PC-3 (cell line): Measurements from ENCODE around the gene KIF4B. TPM values are rescaled to one million over a fixed set of nuclear protein-coding genes. Genes with fewer than 3 reads are reported as not detected.

Experiments used
- ATAC-seq: fragments of 200-7000 bp; cut with Tn5 transposase; 2 replicates; pipeline ENCODE4 v1.9.1; 2020; ENCODE audit warnings: mild to moderate bottlenecking, moderate library complexity
- BruUV-seq: library from RNA; stranded (reverse); fragments of 400-500 nt; replicated peaks from 2 replicates; lab custom pipeline; 2021; lab: Mats Ljungman, UMichigan
- CTCF ChIA-PET: fragments of 300-600 bp; sonication (Branson Sonifier 250); formaldehyde crosslinking; loops from one replicate; lab custom pipeline; 2022; ENCODE audit warnings: antibody characterized with exemption; lab: Charles Lee
- POLR2A ChIA-PET: fragments of 300-600 bp; sonication (Branson Sonifier 250); formaldehyde crosslinking; loops from one replicate; lab custom pipeline; 2022; ENCODE audit warnings: antibody characterized with exemption; ENCODE audit not compliant: unreplicated experiment; lab: Charles Lee
- DNase-seq: peaks from one replicate; pipeline ENCODE4 v3.0.0-alpha.2; 2015
- H2AFZ ChIP-seq: fragments of 300-600 bp; sonication (generic); 2 replicates; pipeline ENCODE4 v1.6.0; 2016; ENCODE audit warnings: antibody characterized with exemption, low read length
- H3F3A ChIP-seq: fragments of 300-600 bp; sonication (generic); one replicate; pipeline ENCODE4 v1.6.0; 2017; ENCODE audit warnings: antibody characterized with exemption, low read length, control low read depth, mild to moderate bottlenecking; ENCODE audit not compliant: unreplicated experiment
- H3K27ac ChIP-seq: fragments of 300-600 bp; sonication (generic); 2 replicates; pipeline ENCODE4 v1.5.1; 2016; ENCODE audit warnings: mild to moderate bottlenecking, low read length
- H3K27me3 ChIP-seq: fragments of 300-600 bp; sonication (generic); 2 replicates; pipeline ENCODE4 v1.6.1; 2016; ENCODE audit warnings: low read length, mixed read lengths
- H3K36me3 ChIP-seq: fragments of 300-600 bp; sonication (generic); 2 replicates; pipeline ENCODE4 v1.6.1; 2016; ENCODE audit warnings: low read depth, mixed run types, low read length, mixed read lengths
- H3K4me1 ChIP-seq: fragments of 300-600 bp; sonication (generic); 2 replicates; pipeline ENCODE4 v1.5.1; 2016; ENCODE audit warnings: low read length; ENCODE audit not compliant: insufficient read depth
- H3K4me2 ChIP-seq: fragments of 300-600 bp; sonication (generic); 2 replicates; pipeline ENCODE4 v1.6.0; 2016; ENCODE audit warnings: low read length
- H3K4me3 ChIP-seq: fragments of 300-600 bp; sonication (generic); 2 replicates; pipeline ENCODE4 v1.5.1; 2016; ENCODE audit warnings: mild to moderate bottlenecking, low read length, mixed read lengths
- H3K79me2 ChIP-seq: fragments of 300-600 bp; sonication (generic); 2 replicates; pipeline ENCODE4 v1.6.1; 2017; ENCODE audit warnings: low read length, mixed read lengths
- H3K9ac ChIP-seq: fragments of 300-600 bp; sonication (generic); 2 replicates; pipeline ENCODE4 v1.6.0; 2016; ENCODE audit warnings: mild to moderate bottlenecking, low read length
- H3K9me2 ChIP-seq: fragments of 300-600 bp; sonication (generic); replicated peaks from 2 replicates; pipeline ENCODE4 v1.6.1; 2016; ENCODE audit warnings: mixed run types, low read length, mixed read lengths
- H3K9me3 ChIP-seq: fragments of 300-600 bp; sonication (generic); 2 replicates; pipeline ENCODE4 v1.6.1; 2016; ENCODE audit warnings: low read length, mixed read lengths
- H4K20me1 ChIP-seq: fragments of 300-600 bp; sonication (generic); 2 replicates; pipeline ENCODE4 v1.6.1; 2016; ENCODE audit warnings: low read length, mixed read lengths
- CTCF ChIP-seq: fragments of 300-600 bp; sonication (generic); conservative IDR thresholded peaks from 2 replicates; pipeline ENCODE4 v1.5.1; 2017; ENCODE audit warnings: antibody characterized with exemption, low read depth, mild to moderate bottlenecking, low read length
- EZH2 ChIP-seq: fragments of 300-600 bp; sonication (generic); IDR thresholded peaks from one replicate; pipeline ENCODE4 v1.6.1; 2017; ENCODE audit warnings: antibody characterized with exemption, mild to moderate bottlenecking, low read length; ENCODE audit not compliant: unreplicated experiment
- EZH2phosphoT487 ChIP-seq: fragments of 300-600 bp; sonication (generic); IDR thresholded peaks from 2 replicates; pipeline ENCODE4 v1.6.1; 2018; ENCODE audit warnings: mild to moderate bottlenecking, antibody characterized with exemption, low read length, borderline replicate concordance
- intact Hi-C: fragments of 100-400 bp; cut with micrococcal nuclease; formaldehyde crosslinking; loops from 2 replicates; pipeline ENCODE4 v1.9.0; 2023
- total RNA-seq: library from RNA; depleted of rRNA; stranded (reverse); fragments of >200 nt; gene quantifications from 2 replicates; pipeline ENCODE4 v1.2.3, GENCODE V29; 2014

Gene KIF4B
- total RNA-seq, 1 experiment from 2014 or later: not detected

GRCh38 chr5:155057626-155058025 lies 44.1 kb downstream of the KIF4B start:
- no TSS peak for BruUV-seq
- intact Hi-C loops: no loop called here

GRCh38 chr5:155064580-155064979 lies 51.0 kb downstream of the KIF4B start:
- no peak overlapping the region for H3K4me3 ChIP-seq
- H3K4me1 ChIP-seq: no peaks in the 10 kb centered on the region
- no peaks in the 10 kb centered on the region for H3F3A ChIP-seq
- H3K27me3 ChIP-seq: peaks cover 5% of the 10 kb centered on the region
- no peak for DNase-seq
- no peak for ATAC-seq
- BruUV-seq: no TSS peak
- H3K4me2 ChIP-seq: no peak overlapping the region
- no peak for TF ChIP-seq EZH2
- no peak for TF ChIP-seq EZH2phosphoT487
- TF ChIP-seq CTCF: no peak
- H3K9ac ChIP-seq: no peak overlapping the region
- intact Hi-C loops: no loop called here
- CTCF ChIA-PET: no interaction called here
- no peak overlapping the region for H2AFZ ChIP-seq
- POLR2A ChIA-PET: no interaction called here
- H4K20me1 ChIP-seq: no peaks in the 10 kb centered on the region
- H3K27ac ChIP-seq: no peak overlapping the region
- H3K36me3 ChIP-seq: no peaks in the 10 kb centered on the region
- no peaks in the 10 kb centered on the region for H3K9me3 ChIP-seq
- H3K79me2 ChIP-seq: no peaks in the 10 kb centered on the region
- H3K9me2 ChIP-seq: no peaks in the 10 kb centered on the region

More at GRCh38 chr5:155057626-155058025, 44.1 kb downstream of the KIF4B start:
- DNase-seq (no peak), ATAC-seq (no peak)
- no peaks in the 10 kb centered on the region for H3K4me1 ChIP-seq
- H3K4me2 ChIP-seq: no peak overlapping the region
- no peak overlapping the region for H3K4me3 ChIP-seq
- H3K79me2 ChIP-seq: no peaks in the 10 kb centered on the region
- no peaks in the 10 kb centered on the region for H3K27me3 ChIP-seq
- no peaks in the 10 kb centered on the region for H3F3A ChIP-seq
- H3K27ac ChIP-seq: no peak overlapping the region
- POLR2A ChIA-PET: no interaction called here
- no peak overlapping the region for H2AFZ ChIP-seq
- H3K9ac ChIP-seq: no peak overlapping the region
- H3K9me3 ChIP-seq: no peaks in the 10 kb centered on the region
- CTCF ChIA-PET: no interaction called here
- TF ChIP-seq EZH2phosphoT487 (no peak), EZH2 (no peak), CTCF (no peak)
- no peaks in the 10 kb centered on the region for H4K20me1 ChIP-seq
- no peaks in the 10 kb centered on the region for H3K36me3 ChIP-seq
- H3K9me2 ChIP-seq: no peaks in the 10 kb centered on the region

GRCh38 chr5:155066886-155067595 lies 53.5 kb downstream of the KIF4B start:
- H4K20me1 ChIP-seq: no peaks in the 10 kb centered on the region
- H3K9me3 ChIP-seq: no peaks in the 10 kb centered on the region
- no peaks in the 10 kb centered on the region for H3K4me1 ChIP-seq
- no peaks in the 10 kb centered on the region for H3F3A ChIP-seq
- no peaks in the 10 kb centered on the region for H3K36me3 ChIP-seq
- CTCF ChIA-PET: no interaction called here
- H3K4me2 ChIP-seq: no peak overlapping the region
- no peak overlapping the region for H2AFZ ChIP-seq
- no peak for DNase-seq
- peaks cover 5% of the 10 kb centered on the region for H3K27me3 ChIP-seq
- no peak overlapping the region for H3K27ac ChIP-seq
- H3K9ac ChIP-seq: no peak overlapping the region
- TF ChIP-seq EZH2phosphoT487 (no peak), EZH2 (no peak), CTCF (no peak)
- POLR2A ChIA-PET: no interaction called here
- intact Hi-C loops: no loop called here
- H3K4me3 ChIP-seq: no peak overlapping the region
- H3K9me2 ChIP-seq: no peaks in the 10 kb centered on the region
- BruUV-seq: no TSS peak
- ATAC-seq: no peak
- H3K79me2 ChIP-seq: no peaks in the 10 kb centered on the region
